Lung (tissue), 12 donors: ENCODE measurements around the gene SEC14L3. TPM values are rescaled to one million over a fixed set of nuclear protein-coding genes. Genes with fewer than 3 reads are reported as not detected.

Experiments
- ATAC-seq: fragments of 200-7000 bp; cut with Tn5 transposase; one replicate; pipeline ENCODE4 v1.9.1; 2020; ENCODE audit warnings: moderate number of reproducible peaks; ENCODE audit not compliant: insufficient read depth, low FRiP score
- DNase-seq, 3 donors: peaks; one replicate each; pipeline ENCODE4 v3.0.0-alpha.2; 2013 to 2017
- H3K27ac ChIP-seq, 2 donors: one replicate each; pipeline ENCODE4 v1.5.1; 2013; ENCODE audit warnings: mild to moderate bottlenecking in 2 of 2, moderate library complexity in 2 of 2, control low read depth in 1 of 2, inconsistent platforms in 1 of 2, low read depth in 1 of 2, low read length in 1 of 2
- H3K27me3 ChIP-seq, 3 donors: one replicate each; pipeline ENCODE4 v1.5.1; 2013; ENCODE audit warnings: low read length in 2 of 3; ENCODE audit not compliant: control insufficient read depth in 3 of 3, insufficient read depth in 3 of 3
- H3K36me3 ChIP-seq, 4 donors: one replicate each; pipeline ENCODE4 v1.5.1; 2013; ENCODE audit warnings: low read length in 4 of 4, mild to moderate bottlenecking in 1 of 4, moderate library complexity in 1 of 4; ENCODE audit not compliant: control insufficient read depth in 4 of 4, insufficient read depth in 4 of 4
- H3K4me1 ChIP-seq, 5 donors: one replicate each; pipeline ENCODE4 v1.5.1; 2013; ENCODE audit warnings: low read length in 5 of 5, mild to moderate bottlenecking in 2 of 5, moderate library complexity in 1 of 5; ENCODE audit not compliant: control insufficient read depth in 5 of 5, insufficient read depth in 5 of 5
- H3K4me3 ChIP-seq: one replicate; pipeline ENCODE4 v1.5.1; 2013; ENCODE audit warnings: mild to moderate bottlenecking, control low read depth, moderate library complexity
- H3K9ac ChIP-seq, 2 donors: one replicate each; pipeline ENCODE4 v1.5.1; 2013; ENCODE audit warnings: low read length in 2 of 2, control low read depth in 1 of 2; ENCODE audit not compliant: insufficient read depth in 1 of 2
- H3K9me3 ChIP-seq, 4 donors: one replicate each; pipeline ENCODE4 v1.5.1; 2013; ENCODE audit warnings: low read length in 3 of 4, mild to moderate bottlenecking in 1 of 4, moderate library complexity in 1 of 4; ENCODE audit not compliant: control insufficient read depth in 4 of 4, insufficient read depth in 3 of 4
- CTCF ChIP-seq: IDR thresholded peaks from 2 replicates; pipeline ENCODE4 v1.5.1; 2012; ENCODE audit warnings: mild to moderate bottlenecking; ENCODE audit errors: control extremely low read depth, extremely low read depth
- WGBS, 2 donors: extraction: QIAGEN DNeasy Blood & Tissue Kit; methylation state at CpG; one replicate each; pipeline ENCODE4 v1.1.7; 2013; 5-methylcytosine and 5-hydroxymethylcytosine counted together
- polyA plus RNA-seq, 2 donors: library from polyadenylated mRNA; stranded (reverse); fragments of 200-250 nt; gene quantifications; one replicate each; pipeline ENCODE4 v1.2.1, GENCODE V29; 2013
- total RNA-seq, 2 donors: library from RNA; depleted of rRNA in 1 of 2; stranded (reverse); fragments of >200 nt in 1 of 2; gene quantifications; one replicate each; pipeline ENCODE4 v1.2.1, GENCODE V29; 2014 to 2021
- donor health status: control.
- donor health status: control.
- donor health status: Bipolar disorder and iron deficiency.
- donor health status: healthy.
- donor health status: DM: yes; HTN: yes; CAD: no.

The SEC14L3 gene
- total and polyA plus RNA-seq, 4 donors, result 0.17 to 0.98 (median 0.70) TPM

GRCh38 chr22:30432520-30432919 is 39.3 kb downstream of the SEC14L3 start:
- ATAC-seq (no peak), DNase-seq (no peak)
- WGBS, 2 donors, result 72 to 83% methylated on average over 2 of the region's 2 CpGs
- TF ChIP-seq CTCF, result no peak
- H3K36me3 ChIP-seq, result no peaks in the 10 kb centered on the region
- no peak overlapping the region for H3K9ac ChIP-seq
- no peaks in the 10 kb centered on the region for H3K27me3 ChIP-seq
- H3K4me3 ChIP-seq, result no peak overlapping the region
- peaks cover 0 to 6% (median 0%) of the 10 kb centered on the region in 4 donors for H3K9me3 ChIP-seq
- peaks cover 0 to 3% (median 0%) of the 10 kb centered on the region in 5 donors for H3K4me1 ChIP-seq
- no peak overlapping the region for H3K27ac ChIP-seq

- Histone ChIP-seq H3K36me3 (no peaks in the 10 kb centered on the region), H3K4me3 (no peak overlapping the region), H3K27ac (no peak overlapping the region), H3K9ac (no peak overlapping the region), H3K9me3 (peaks cover 0 to 6% (median 0%) of the 10 kb centered on the region in 4 donors), H3K4me1 (peaks cover 0 to 3% (median 0%) of the 10 kb centered on the region in 5 donors), H3K27me3 (no peaks in the 10 kb centered on the region)
- no peak for ATAC-seq
- no peak for TF ChIP-seq CTCF
- DNase-seq, result no peak
- WGBS, 2 donors, result 94% methylated on average over 4 of the region's 4 CpGs
These were observed 39.7 kb downstream of the SEC14L3 start for GRCh38 chr22:30432096-30432495.

GRCh38 chr22:30430933-30431332 is 40.9 kb downstream of the SEC14L3 start:
- Histone ChIP-seq H3K27me3 (no peaks in the 10 kb centered on the region), H3K27ac (no peak overlapping the region), H3K36me3 (no peaks in the 10 kb centered on the region), H3K4me1 (peaks cover 0 to 6% (median 0%) of the 10 kb centered on the region in 5 donors), H3K9me3 (peaks cover 0 to 6% (median 0%) of the 10 kb centered on the region in 4 donors), H3K9ac (no peak overlapping the region), H3K4me3 (no peak overlapping the region)
- WGBS, 2 donors, result 84 to 88% methylated on average over 4 of the region's 4 CpGs
- DNase-seq, result no peak
- no peak for ATAC-seq
- no peak for TF ChIP-seq CTCF

- no peaks in the 10 kb centered on the region for H3K36me3 ChIP-seq
- no peak overlapping the region for H3K9ac ChIP-seq
- no peaks in the 10 kb centered on the region for H3K27me3 ChIP-seq
- H3K27ac ChIP-seq, result no peak overlapping the region
- H3K9me3 ChIP-seq, result peaks cover 0 to 2% (median 0%) of the 10 kb centered on the region in 4 donors
- no peak overlapping the region for H3K4me3 ChIP-seq
- WGBS, 2 donors, result 62 to 77% methylated on average over 4 of the region's 4 CpGs
- DNase-seq, result no peak
- no peak for TF ChIP-seq CTCF
- ATAC-seq, result no peak
- peaks cover 0 to 8% (median 3%) of the 10 kb centered on the region in 5 donors for H3K4me1 ChIP-seq
These were observed 41.9 kb downstream of the SEC14L3 start for GRCh38 chr22:30429887-30430286.
